ENCODE measurements around the gene KBTBD12. TPM values are rescaled to one million over a fixed set of nuclear protein-coding genes. Genes with fewer than 3 reads are reported as not detected.

Gene KBTBD12
- polyA plus RNA-seq, 1 of the 3 experiments (the other 2 are of a cell fraction), result not detected

- no peak for DNase-seq
- WGBS (ENCODE audit: low lambda C conversion rate), result 87% methylated on average over 10 of the region's 17 CpGs
- TF ChIP-seq EZH2phosphoT487 (IDR thresholded peaks at IDR 0.05; ENCODE audit: borderline replicate concordance, low read depth), result no peak
- TF ChIP-seq MEF2A (IDR thresholded peaks at IDR 0.05; ENCODE audit: borderline replicate concordance, low read depth), result no peak
- no peak for TF ChIP-seq GABPA (IDR thresholded peaks at IDR 0.05; ENCODE audit: low read depth)
- no peak for TF ChIP-seq TEAD4 (IDR thresholded peaks at IDR 0.05; ENCODE audit: borderline replicate concordance, insufficient read depth)
- no peak for TF ChIP-seq MAX (IDR thresholded peaks at IDR 0.05; ENCODE audit: low read depth)
- no peak for TF ChIP-seq REST (IDR thresholded peaks at IDR 0.05; ENCODE audit: low read depth, low read length)
- CTCF ChIA-PET, result interaction anchor here (1.2 to 1.5 kb wide), 2 partner anchors 12 to 19 kb away, joined by 3 to 4 read pairs; no protein-coding TSS in a partner anchor
- POLR2A ChIA-PET, result no interaction called here
- Histone ChIP-seq H3K27ac (ENCODE audit: low read depth in 2 of 2, low read length in 1 of 2) (no peak overlapping the region), H3K9ac (no peak overlapping the region), H3F3A (replicated peaks; ENCODE audit: insufficient read depth) (no peaks in the 10 kb centered on the region), H3K4me1 (ENCODE audit: control insufficient read depth in 1 of 2, insufficient read depth in 2 of 2, low read depth in 1 of 2, low read length in 1 of 2) (peaks cover 0 to 11% of the 10 kb centered on the region in 2 experiments; a peak in 1 of 4 replicates), H3K4me3 (ENCODE audit: low read depth in 2 of 2, low read length in 1 of 2) (no peak overlapping the region), H3K9me3 (no peaks in the 10 kb centered on the region), H3K36me3 (replicated peaks in 1 of 2; ENCODE audit: control insufficient read depth in 1 of 2, insufficient read depth in 2 of 2, low read length in 1 of 2) (no peaks in the 10 kb centered on the region), H3K4me2 (no peak overlapping the region), H3K27me3 (ENCODE audit: insufficient read depth) (no peaks in the 10 kb centered on the region), H4K20me1 (ENCODE audit: insufficient read depth) (no peaks in the 10 kb centered on the region), H3K9me2 (no peaks in the 10 kb centered on the region), H3K79me2 (ENCODE audit: insufficient read depth) (no peaks in the 10 kb centered on the region), H2AFZ (ENCODE audit: low read depth) (no peak overlapping the region)
Observed at GRCh38 chr3:127990051-127990450, 75.0 kb downstream of the KBTBD12 start.

GRCh38 chr3:127990461-127990860 is 75.4 kb downstream of the KBTBD12 start:
- 80% methylated on average over 6 of the region's 11 CpGs for WGBS (ENCODE audit: low lambda C conversion rate)
- Histone ChIP-seq H3K4me2 (no peak overlapping the region), H3K4me3 (ENCODE audit: low read depth in 2 of 2, low read length in 1 of 2) (no peak overlapping the region), H3K27ac (ENCODE audit: low read depth in 2 of 2, low read length in 1 of 2) (no peak overlapping the region), H4K20me1 (ENCODE audit: insufficient read depth) (no peaks in the 10 kb centered on the region), H3K9me3 (no peaks in the 10 kb centered on the region), H3K9ac (no peak overlapping the region), H3K79me2 (ENCODE audit: insufficient read depth) (no peaks in the 10 kb centered on the region), H3F3A (replicated peaks; ENCODE audit: insufficient read depth) (no peaks in the 10 kb centered on the region), H3K4me1 (ENCODE audit: control insufficient read depth in 1 of 2, insufficient read depth in 2 of 2, low read depth in 1 of 2, low read length in 1 of 2) (peaks cover 0 to 11% of the 10 kb centered on the region in 2 experiments; a peak in 1 of 4 replicates), H3K36me3 (replicated peaks in 1 of 2; ENCODE audit: control insufficient read depth in 1 of 2, insufficient read depth in 2 of 2, low read length in 1 of 2) (no peaks in the 10 kb centered on the region), H2AFZ (ENCODE audit: low read depth) (no peak overlapping the region), H3K27me3 (ENCODE audit: insufficient read depth) (no peaks in the 10 kb centered on the region), H3K9me2 (no peaks in the 10 kb centered on the region)
- CTCF ChIA-PET, result interaction anchor here (1.2 kb wide), 1 partner anchor 11 kb away, joined by 3 read pairs; no protein-coding TSS in a partner anchor
- POLR2A ChIA-PET, result no interaction called here
- DNase-seq, result no peak
- TF ChIP-seq JUND (IDR thresholded peaks at IDR 0.05) (no peak), SIN3A (IDR thresholded peaks at IDR 0.05; ENCODE audit: borderline replicate concordance, low read depth, low read length) (no peak), NFIC (IDR thresholded peaks at IDR 0.05; ENCODE audit: borderline replicate concordance) (no peak), NRF1 (IDR thresholded peaks at IDR 0.05; ENCODE audit: low read depth, low read length) (no peak), EZH2phosphoT487 (IDR thresholded peaks at IDR 0.05; ENCODE audit: borderline replicate concordance, low read depth) (no peak), RFX5 (IDR thresholded peaks at IDR 0.05; ENCODE audit: low read length) (no peak), REST (IDR thresholded peaks at IDR 0.05; ENCODE audit: low read depth, low read length) (no peak), RAD21 (IDR thresholded peaks at IDR 0.05; ENCODE audit: low read length) (no peak), TCF12 (IDR thresholded peaks at IDR 0.05) (no peak), POLR2AphosphoS5 (IDR thresholded peaks at IDR 0.05; ENCODE audit: low read depth, low read length) (no peak), MAX (IDR thresholded peaks at IDR 0.05; ENCODE audit: low read depth) (no peak)
- TF ChIP-seq, protein P1, sequence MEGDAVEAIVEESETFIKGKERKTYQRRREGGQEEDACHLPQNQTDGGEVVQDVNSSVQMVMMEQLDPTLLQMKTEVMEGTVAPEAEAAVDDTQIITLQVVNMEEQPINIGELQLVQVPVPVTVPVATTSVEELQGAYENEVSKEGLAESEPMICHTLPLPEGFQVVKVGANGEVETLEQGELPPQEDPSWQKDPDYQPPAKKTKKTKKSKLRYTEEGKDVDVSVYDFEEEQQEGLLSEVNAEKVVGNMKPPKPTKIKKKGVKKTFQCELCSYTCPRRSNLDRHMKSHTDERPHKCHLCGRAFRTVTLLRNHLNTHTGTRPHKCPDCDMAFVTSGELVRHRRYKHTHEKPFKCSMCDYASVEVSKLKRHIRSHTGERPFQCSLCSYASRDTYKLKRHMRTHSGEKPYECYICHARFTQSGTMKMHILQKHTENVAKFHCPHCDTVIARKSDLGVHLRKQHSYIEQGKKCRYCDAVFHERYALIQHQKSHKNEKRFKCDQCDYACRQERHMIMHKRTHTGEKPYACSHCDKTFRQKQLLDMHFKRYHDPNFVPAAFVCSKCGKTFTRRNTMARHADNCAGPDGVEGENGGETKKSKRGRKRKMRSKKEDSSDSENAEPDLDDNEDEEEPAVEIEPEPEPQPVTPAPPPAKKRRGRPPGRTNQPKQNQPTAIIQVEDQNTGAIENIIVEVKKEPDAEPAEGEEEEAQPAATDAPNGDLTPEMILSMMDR (IDR thresholded peaks at IDR 0.05), result no peak
- TF ChIP-seq, protein P2, sequence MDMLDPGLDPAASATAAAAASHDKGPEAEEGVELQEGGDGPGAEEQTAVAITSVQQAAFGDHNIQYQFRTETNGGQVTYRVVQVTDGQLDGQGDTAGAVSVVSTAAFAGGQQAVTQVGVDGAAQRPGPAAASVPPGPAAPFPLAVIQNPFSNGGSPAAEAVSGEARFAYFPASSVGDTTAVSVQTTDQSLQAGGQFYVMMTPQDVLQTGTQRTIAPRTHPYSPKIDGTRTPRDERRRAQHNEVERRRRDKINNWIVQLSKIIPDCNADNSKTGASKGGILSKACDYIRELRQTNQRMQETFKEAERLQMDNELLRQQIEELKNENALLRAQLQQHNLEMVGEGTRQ (IDR thresholded peaks at IDR 0.05; ENCODE audit: borderline replicate concordance, low read depth, low read length), result no peak
